WI38 (cell line): ENCODE measurements around the gene FBXO4.

Experiments used
- H3K4me3 ChIP-seq: 2 replicates; pipeline ENCODE4 v1.5.1; 2011; ENCODE audit warnings: low read depth, mild to moderate bottlenecking, control low read depth, low read length
- CTCF ChIP-seq: IDR thresholded peaks from 2 replicates; pipeline ENCODE4 v1.5.1; 2012; ENCODE audit warnings: low read depth, mild to moderate bottlenecking, control low read depth, low read length

The FBXO4 gene

DNA sequence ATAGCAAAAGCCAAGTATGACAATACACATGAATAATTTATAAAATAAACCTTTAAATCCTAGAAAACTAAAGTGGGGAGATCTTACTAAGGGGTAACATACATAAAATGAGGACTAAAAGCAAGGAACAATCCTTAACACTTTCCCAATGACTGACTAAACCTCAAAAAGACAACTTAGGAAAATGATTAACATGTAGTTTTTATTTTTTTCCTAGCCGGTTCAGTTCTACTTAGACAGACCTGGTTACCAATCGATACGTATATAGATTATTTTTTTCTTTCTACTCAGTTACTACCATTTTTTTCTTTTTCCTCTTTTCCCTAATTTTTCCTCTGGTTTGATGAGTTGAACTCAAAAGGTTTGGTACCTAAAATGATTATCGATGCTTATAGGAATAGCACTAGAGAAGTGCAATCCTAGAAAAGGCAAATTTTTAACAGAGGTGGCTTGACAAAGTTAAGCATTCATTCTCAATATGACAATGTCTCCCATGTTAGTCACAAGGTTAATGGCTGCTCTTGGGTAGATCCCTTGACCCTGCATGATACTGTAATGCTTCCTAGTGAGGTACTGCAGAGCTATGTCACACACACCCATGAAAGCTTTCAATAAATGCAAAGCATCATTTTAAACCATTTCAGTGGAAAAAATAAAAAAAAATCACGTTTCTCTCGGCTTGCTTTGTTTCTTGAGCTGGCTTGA lies 41.5 kb downstream of the FBXO4 start:
- H3K4me3 ChIP-seq: no peak overlapping the region
- TF ChIP-seq CTCF: no peak

- H3K4me3 ChIP-seq: no peak overlapping the region
- TF ChIP-seq CTCF: no peak
Observed at GRCh38 chr5:41967401-41967800, 42.3 kb downstream of the FBXO4 start.

GRCh38 chr5:41968153-41968723 lies 43.2 kb downstream of the FBXO4 start:
- no peak overlapping the region for H3K4me3 ChIP-seq
- TF ChIP-seq CTCF: no peak

DNA sequence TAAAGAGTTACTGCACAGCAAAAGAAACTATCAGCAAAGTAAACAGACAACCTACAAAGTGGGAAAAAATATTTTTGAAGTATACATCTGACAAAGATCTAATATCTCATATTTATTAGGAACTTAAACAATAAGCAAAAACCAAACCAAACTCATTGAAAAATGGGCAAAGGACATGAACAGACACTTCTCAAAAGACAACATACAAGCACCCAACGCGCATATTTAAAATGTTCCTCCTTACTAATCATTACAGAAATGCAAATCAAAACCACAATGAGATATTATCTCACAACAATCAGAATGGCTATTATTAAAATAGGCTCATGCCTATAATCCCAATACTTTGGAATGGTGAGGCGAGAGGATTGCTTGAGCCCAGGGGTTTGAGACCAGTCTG lies 48.0 kb downstream of the FBXO4 start:
- TF ChIP-seq CTCF: no peak
- no peak overlapping the region for H3K4me3 ChIP-seq

GRCh38 chr5:41973887-41974286 lies 48.8 kb downstream of the FBXO4 start:
- no peak for TF ChIP-seq CTCF

GRCh38 chr5:41978676-41979075 lies 53.6 kb downstream of the FBXO4 start:
- no peak overlapping the region for H3K4me3 ChIP-seq
- no peak for TF ChIP-seq CTCF

More at GRCh38 chr5:41973887-41974286, 48.8 kb downstream of the FBXO4 start:
- no peak overlapping the region for H3K4me3 ChIP-seq

DNA sequence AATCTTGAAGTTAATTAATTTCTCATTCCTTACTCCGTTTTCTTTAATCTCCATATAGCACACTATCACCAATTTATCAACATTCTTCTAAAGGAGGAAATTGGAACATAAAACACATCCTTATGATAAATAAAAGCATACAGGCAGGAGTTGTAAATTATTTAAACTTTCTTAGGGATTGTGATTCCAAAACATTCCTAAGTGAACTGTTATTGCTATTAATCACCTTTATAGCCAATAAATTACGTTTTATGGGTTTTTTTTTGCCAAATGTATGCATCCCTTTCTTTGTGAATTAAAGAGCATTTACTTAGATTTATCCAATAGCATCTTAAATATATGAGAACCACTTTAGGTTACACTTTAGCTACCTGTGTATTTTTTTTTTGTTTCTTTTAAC lies 55.3 kb downstream of the FBXO4 start:
- H3K4me3 ChIP-seq: no peak overlapping the region

More for the DNA sequence above, 55.3 kb downstream of the FBXO4 start:
- no peak for TF ChIP-seq CTCF
